Hematopoietic multipotent progenitor cell treated with erythropoietin and hydrocortisone succinate and interleukin-3 and kit ligand, for 4 days (in vitro differentiated cells): ENCODE measurements around the gene SMPD2.

Experiments
- DNase-seq: peaks from one replicate; pipeline ENCODE4 v3.0.0-alpha.2; 2015

The SMPD2 gene

GRCh38 chr6:109488001-109488400 is 47.5 kb downstream of the SMPD2 start:
- no peak for DNase-seq

GRCh38 chr6:109490713-109491112 is 50.2 kb downstream of the SMPD2 start:
- DNase-seq, result no peak

- DNase-seq, result peak; percentile 82
These were observed 50.8 kb downstream of the SMPD2 start for GRCh38 chr6:109491207-109491938.
